Measurements from ENCODE around the gene TMEM92.
A peak's percentile ranks its signal among the peaks of the same experiment; 100 is the strongest.
"Not testable (repeated sequence)": the region's sequence is repeated elsewhere in the genome, so short reads cannot be mapped to it uniquely, and the experiment has no call there.

The TMEM92 gene

GRCh38 chr17:50301891-50302584 is 27.8 kb downstream of the TMEM92 start:
- DNase-seq = no peak

DNA sequence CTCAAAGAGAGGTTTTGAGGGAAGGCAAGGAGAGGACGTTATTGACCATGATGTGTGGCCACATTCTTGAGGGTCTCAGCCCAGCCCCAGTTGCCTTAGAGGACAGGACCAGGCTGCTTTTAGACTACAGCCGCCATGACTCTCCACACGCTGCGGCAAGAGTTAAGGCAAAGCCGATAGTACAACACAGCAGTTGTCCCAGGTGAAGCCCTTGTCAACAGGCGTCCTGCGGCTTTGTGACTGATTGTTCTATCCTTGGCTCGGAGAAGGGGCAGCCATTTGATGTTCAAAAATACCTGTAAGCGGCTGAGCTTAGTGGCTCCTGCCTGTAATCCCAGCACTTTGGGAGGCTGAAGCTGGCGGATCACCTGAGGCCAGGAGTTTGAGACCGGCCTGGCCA is 28.8 kb downstream of the TMEM92 start:
- DNase-seq = no peak

DNA sequence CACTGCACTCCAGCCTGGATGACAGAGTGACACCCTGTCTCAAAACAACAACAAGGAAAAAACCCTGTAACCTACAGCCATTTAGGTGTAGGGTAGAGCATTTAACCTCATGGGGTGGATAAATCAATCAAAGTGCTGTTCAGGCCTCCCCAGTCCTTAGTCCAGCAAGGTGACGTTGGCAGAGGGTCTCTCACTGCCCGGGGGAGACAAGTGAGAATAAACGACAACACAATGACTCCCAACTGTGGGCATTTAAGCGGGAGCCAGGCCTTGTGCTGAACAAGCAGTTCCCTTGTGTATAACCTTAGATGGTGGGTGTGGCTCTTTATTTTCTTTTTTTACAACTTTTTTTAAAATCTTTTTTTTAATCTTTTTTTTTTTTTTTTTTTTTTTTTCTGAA is 29.3 kb downstream of the TMEM92 start:
- DNase-seq = no peak

- DNase-seq = no peak
Observed at GRCh38 chr17:50304781-50305404, 30.6 kb downstream of the TMEM92 start.

- no peak for DNase-seq
Observed at GRCh38 chr17:50307654-50308053, 33.4 kb downstream of the TMEM92 start.

DNA sequence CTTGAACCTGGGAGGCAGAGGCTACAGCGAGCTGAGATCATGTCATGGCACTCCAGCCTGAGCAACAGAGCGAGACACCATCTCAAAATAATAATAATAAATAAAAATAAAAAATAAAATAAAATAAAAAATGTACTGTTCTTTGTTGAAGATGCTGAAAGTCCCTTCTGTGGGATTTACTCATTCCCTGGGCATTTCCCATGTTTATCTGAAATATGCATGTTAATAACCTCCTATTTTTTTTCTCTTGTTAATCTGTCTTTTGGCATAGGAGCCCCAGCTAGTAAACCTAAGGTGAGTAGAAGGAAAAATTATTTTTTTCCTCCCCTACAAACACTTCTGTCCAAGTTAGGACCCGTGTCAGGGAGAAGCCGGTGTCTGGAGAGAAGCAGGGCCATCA is 34.4 kb downstream of the TMEM92 start:
- no peak for DNase-seq

GRCh38 chr17:50310455-50311111 is 36.3 kb downstream of the TMEM92 start:
- DNase-seq = no peak

DNA sequence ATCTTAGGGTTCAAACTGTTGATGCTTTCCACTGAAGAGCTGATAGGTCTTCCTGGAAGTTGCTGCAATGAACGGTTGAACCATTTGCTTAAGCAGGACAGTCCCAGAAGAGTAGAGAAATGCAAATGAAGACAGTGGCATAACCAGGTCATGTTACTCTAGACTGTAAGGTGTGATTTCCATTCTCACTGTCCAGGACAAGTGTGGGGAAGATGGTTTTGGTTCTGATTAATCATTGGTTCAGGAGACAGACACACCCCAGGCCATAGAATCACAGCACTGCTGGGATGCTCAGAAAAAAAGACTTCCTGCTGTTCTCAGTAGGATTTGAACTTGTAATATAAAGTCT is 36.8 kb downstream of the TMEM92 start:
- DNase-seq = no peak

GRCh38 chr17:50311483-50311882 is 37.2 kb downstream of the TMEM92 start:
- DNase-seq = no peak

GRCh38 chr17:50312308-50312707 is 38.0 kb downstream of the TMEM92 start:
- no peak for DNase-seq

DNA sequence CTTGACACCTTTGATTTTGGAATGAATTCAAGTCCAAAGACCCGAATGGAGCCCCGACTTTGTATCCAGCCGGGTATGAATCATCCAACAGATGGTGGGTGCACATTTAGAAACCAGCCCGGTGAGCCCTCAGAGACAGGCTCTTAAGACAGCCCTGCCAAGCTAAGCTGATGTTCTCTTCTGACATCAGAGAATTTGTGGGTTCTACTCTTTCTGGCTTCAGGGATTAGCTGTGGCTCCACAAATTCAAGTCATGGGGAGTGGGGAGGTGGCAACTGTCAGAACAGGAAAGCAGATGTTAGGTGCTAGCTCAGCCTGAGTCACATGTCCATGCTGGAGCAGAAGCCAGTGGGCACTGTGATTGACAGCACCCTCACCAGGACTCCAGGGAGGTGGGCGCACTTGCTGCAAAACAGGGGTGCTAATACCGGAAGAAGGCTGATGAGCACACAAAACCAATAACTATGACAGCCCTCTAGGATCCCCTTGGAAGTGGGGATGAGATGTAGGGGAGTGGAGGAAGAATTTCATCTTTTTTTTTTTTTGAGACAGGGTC is 40.3 kb downstream of the TMEM92 start:
- DNase-seq = no peak

DNA sequence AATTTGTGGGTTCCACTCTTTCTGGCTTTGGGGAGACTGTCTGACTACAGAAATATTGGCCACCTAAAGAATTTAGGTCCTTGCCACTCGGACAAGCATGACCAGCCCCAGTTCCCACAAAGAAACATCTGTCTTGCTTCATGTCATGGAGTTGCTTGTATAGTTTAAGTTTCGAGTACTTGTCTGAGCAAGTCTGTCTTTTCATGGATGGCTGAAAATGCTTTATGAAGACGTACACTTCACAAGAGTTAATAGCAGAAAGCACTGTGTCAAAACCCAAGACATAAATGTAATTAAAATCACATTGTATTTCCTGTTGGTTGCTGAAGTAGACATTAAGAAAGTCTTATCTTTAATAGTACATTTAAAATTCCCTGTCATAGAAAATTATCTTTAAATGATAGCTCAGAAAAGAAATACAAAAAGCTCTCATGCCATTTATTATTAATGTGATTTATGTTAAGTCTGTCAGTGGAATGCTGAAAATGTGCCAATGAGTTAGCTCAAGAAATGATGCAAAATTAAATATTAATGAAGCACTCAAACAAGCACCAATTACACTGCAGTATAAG is 41.8 kb downstream of the TMEM92 start:
- DNase-seq = peak; percentile 93

DNA sequence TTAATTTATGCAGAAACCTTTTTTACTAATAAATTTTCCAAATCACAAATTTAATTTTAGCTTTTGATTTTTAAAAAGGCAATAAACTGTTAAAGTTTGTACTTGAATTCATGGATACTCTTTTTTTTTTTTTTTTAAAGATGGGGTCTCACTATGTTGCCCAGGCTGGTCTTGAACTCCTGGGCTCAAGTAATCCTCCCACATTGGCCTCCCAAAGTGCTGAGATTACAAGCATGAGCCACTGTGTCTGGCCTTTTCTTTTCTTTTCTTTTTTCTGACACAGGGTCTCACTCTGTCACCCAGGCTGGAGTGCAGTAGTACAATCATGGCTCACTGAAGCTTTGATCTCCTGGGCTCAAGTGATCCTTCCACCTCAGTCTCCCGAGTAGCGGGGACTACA is 42.4 kb downstream of the TMEM92 start:
- DNase-seq = not testable (repeated sequence)

GRCh38 chr17:50317121-50317520 is 42.9 kb downstream of the TMEM92 start:
- no peak for DNase-seq

DNA sequence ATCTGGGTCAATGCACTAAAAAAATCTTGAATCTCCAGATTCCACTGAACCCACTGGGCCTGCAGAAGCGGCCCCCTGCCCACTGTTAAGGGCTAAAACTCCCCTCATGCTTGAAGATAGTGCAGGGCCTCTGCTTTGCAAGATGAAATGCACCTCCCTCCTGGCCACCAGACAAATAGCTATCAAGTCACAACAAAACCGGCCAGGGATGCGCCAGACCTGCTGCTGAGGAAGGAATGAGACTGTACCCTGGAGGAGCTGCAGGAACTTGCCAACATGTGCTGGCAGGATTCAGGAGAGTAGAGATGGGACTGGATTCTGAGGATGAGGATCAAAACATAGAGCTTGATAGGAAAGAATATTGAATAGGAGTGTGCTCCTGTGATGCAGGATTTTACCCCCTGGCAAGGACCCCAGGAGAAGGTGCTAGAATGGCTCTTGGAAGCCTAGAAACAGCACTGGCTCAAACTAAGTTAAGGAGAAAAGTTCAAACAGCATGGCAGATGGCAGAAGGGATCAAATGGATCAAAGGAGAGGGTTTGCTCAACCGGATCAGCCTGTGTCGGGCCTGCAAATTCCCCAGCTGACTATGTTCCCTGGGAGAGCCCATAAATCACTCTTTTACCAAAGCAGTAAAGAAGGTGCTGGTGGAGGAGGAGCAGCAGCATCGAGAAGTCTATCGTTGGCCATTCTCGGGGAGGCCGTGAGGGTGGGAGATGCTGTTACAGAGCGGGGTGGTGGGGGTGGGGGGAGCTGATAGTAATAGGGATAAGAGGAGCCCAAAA is 44.4 kb downstream of the TMEM92 start:
- no peak for DNase-seq

DNA sequence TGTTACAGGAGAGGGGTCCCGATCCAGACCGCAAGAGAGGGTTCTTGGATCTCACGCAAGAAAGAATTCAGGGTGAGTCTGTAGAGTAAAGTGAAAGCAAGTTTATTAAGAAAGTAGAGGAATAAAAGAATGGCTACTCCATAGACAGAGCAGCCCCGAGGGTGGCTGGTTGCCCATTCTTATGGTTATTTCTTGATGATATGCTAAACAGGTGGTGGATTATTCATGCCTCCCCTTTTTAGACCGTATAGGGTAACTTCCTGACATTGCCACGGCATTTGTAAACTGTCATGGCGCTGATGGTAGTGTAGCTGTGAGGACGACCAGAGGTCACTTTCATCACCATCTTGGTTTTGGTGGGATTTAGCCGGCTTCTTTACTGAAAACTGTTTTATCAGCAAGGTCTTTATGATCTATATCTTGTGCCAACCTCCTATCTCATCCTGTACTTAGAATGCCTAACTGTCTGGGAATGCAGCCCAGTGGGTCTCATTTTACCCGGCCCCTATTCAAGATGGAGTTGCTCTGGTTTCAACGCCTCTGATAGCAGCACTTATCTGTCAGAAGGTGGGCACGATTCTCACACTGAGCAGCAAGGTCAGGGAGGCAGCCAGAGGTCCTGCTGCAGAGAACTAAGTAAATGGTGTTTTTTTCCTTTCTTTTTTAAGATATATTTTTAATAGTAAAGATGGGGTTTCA is 45.2 kb downstream of the TMEM92 start:
- DNase-seq = no peak

GRCh38 chr17:50322271-50322670 is 48.0 kb downstream of the TMEM92 start:
- no peak for DNase-seq

GRCh38 chr17:50323060-50323459 is 48.8 kb downstream of the TMEM92 start:
- no peak for DNase-seq

DNA sequence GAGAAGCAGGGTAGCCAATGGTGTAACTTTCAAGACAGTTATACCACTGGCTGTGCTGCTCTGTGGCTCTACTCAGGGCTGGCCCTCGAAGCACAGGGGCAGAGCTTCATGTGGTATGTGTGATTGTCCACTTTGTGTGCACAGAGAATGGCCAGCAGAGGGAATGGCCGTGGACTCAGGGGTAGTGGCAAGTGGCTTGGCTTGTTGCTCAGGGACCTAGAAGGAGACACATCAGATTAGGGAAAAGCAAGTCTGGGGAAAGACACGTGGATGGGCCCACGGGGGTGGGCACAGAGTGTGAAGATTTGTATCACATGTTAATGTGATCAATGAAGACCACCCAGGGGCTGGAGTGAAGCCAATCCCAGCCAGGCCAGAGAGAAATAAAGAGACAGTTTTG is 51.6 kb downstream of the TMEM92 start:
- no peak for DNase-seq

DNA sequence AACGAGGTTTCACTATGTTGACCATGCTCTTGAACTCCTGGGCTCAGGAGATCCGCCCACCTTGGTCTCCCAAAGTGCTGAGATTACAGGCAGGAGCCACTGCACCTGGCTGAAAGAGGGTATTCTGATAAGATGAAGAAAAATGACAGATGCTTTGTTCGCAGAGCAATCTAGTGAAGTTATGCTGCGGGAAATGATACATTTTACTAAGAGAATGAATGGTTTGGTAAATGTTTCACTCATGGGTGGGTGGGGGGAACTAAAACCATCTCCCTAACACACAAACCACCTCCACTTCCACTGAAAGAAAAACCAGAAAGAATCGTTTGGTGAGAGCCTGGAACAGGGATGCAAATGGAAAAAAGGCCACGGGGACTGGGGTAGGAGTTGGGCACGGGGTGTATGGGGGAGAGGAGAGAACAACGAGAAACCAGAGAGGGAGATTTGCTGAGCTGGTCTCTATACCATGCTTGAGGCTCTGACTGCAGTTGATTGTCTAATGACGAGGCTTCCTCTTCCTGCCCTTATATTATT is 52.6 kb downstream of the TMEM92 start:
- no peak for DNase-seq

- peak; percentile 46 for DNase-seq
Observed at GRCh38 chr17:50328363-50329325, 54.4 kb downstream of the TMEM92 start.

Measured in DMS79 treated with DMSO at 0.1 percent for 48 hours (cell line).